Measurements from ENCODE around the gene DGKD.
"Not testable (repeated sequence)": the region's sequence is repeated elsewhere in the genome, so short reads cannot be mapped to it uniquely, and the experiment has no call there.

The DGKD gene

DNA sequence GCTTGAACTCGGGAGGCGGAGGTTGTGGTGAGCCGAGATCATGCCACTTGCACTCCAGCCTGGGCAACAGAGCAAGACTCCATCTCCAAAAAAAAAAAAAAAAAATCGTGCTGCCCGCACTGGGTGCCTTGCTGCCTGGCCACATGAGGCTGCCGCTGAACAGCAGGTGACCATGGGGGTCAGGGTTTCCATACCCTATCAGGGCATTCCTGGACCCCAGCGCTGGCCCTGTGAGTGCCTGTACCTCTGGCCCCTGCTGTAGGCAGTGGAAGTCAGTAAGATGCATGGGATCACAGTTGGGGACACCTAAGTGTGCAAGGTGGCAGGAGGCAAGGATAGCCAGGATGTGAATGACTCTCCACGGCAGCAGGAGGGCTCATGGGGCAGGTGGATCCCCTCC, 27.8 kb upstream of the DGKD start:
- no peak for DNase-seq (ENCODE audit: low read depth)
- no peak for TF ChIP-seq CTCF (IDR thresholded peaks at IDR 0.05; ENCODE audit: insufficient read depth, low read depth, low read length, missing control alignments)
- H3K4me3 ChIP-seq (ENCODE audit: low read depth, low read length), result no peak overlapping the region

- no peak for DNase-seq (ENCODE audit: low read depth)
- TF ChIP-seq CTCF (IDR thresholded peaks at IDR 0.05; ENCODE audit: insufficient read depth, low read depth, low read length, missing control alignments), result no peak
- H3K4me3 ChIP-seq (ENCODE audit: low read depth, low read length), result no peak overlapping the region
Measured at GRCh38 chr2:233328922-233329321, 25.4 kb upstream of the DGKD start.

DNA sequence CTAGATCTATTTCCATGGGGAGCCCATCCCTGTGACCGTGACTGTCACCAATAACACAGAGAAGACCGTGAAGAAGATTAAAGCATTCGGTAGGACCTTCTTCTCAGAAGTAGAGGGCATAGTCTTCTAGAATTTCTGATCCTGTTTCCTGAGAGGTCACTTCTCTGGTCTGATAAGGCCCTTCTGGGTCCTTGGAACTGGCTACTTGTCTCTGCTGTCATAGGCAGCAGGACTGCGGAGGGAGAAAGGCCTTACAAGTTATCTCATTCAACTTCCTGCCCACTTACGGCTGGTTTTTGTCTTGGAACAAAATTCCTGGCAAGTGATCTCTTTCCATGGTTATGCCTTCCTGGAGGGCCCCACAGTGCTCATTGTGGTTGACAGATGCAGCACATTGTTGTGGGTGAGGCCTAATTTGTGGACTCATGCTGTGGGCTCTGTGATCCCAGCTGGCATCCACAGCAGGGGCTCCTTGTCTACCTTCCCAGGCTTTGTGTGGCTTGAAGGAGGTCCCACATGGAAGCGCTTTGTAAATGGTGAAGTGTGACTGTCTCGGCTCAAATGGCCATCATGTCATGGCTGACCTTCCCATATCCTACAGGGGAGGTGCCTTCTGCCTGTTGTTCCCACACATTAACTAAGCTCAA, 24.7 kb upstream of the DGKD start:
- no peak for DNase-seq (ENCODE audit: low read depth)
- no peak for TF ChIP-seq CTCF (IDR thresholded peaks at IDR 0.05; ENCODE audit: insufficient read depth, low read depth, low read length, missing control alignments)
- H3K4me3 ChIP-seq (ENCODE audit: low read depth, low read length), result no peak overlapping the region

DNA sequence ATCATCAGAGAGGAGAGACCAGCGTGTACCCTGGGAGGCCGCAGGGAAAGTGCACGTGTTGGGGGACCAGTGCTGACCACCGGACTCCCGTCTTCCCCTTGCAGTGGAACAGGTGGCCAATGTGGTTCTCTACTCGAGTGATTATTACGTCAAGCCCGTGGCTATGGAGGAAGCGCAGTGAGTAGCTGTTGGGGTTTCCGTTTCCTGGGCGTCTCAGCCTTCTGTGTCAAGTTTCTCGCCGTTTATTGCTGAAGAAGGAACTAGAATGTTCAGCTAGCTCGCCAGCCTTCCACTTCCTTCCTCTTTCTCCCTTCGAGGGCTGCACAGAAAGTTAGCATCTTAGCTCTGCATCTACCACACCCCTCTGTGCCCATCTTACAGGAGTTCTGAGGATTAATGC, 22.8 kb upstream of the DGKD start:
- no peak overlapping the region for H3K4me3 ChIP-seq (ENCODE audit: low read depth, low read length)
- no peak for TF ChIP-seq CTCF (IDR thresholded peaks at IDR 0.05; ENCODE audit: insufficient read depth, low read depth, low read length, missing control alignments)
- peak; percentile 90 for DNase-seq (ENCODE audit: low read depth)

DNA sequence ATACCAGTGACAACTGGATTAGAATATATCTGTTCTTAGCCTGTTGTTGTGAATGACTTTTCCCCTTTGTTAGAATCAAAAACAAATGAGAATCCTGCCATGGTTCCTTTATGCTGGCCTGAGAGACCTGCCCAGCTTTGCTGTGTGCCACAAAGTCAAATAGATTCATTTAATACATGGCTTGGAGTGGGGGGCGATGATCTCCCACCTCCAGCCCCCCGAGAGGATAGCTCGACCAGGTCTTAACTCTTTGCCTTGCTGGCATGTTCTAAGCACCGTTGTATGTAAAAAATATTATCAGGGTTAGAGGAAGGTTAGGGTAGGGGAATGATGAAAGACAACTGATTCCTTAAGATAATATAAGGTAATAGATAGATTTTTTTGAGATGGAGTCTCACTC, 22.2 kb upstream of the DGKD start:
- no peak for DNase-seq (ENCODE audit: low read depth)
- TF ChIP-seq CTCF (IDR thresholded peaks at IDR 0.05; ENCODE audit: insufficient read depth, low read depth, low read length, missing control alignments), result no peak
- H3K4me3 ChIP-seq (ENCODE audit: low read depth, low read length), result no peak overlapping the region

DNA sequence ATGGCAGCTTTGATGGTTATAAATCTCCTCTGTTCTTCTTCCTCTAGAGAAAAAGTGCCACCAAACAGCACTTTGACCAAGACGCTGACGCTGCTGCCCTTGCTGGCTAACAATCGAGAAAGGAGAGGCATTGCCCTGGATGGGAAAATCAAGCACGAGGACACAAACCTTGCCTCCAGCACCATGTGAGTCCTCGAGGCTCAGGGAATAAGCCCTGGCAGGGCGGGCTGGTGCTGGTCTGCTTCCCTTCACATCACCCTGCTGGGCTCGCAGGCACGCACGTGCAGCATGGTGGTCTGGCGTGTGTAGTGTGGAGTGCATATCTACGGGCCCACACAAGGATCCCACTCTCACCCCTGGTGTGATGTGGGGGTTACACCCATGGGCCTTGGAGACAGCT, 19.4 kb upstream of the DGKD start:
- no peak overlapping the region for H3K4me3 ChIP-seq (ENCODE audit: low read depth, low read length)
- DNase-seq (ENCODE audit: low read depth), result no peak
- TF ChIP-seq CTCF (IDR thresholded peaks at IDR 0.05; ENCODE audit: insufficient read depth, low read depth, low read length, missing control alignments), result no peak

DNA sequence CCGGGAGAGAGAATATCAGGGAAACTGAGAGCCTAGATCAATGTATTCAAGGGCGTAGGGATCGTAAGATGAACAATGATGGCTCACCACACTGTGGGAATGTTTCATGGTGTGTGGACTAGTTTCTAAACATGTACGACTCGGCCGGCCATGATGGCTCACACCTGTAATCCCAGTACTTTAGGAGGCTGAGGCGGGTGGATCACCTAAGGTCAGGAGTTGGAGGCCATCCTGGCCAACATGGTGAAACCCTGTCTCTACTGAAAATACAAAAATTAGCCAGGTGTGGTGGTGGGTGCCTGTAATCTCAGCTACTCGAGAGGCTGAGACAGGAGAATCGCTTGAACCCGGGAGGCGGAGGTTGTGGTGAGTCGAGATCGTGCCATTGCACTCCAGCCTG, 18.2 kb upstream of the DGKD start:
- not testable (repeated sequence) for H3K4me3 ChIP-seq (ENCODE audit: low read depth, low read length); DNase-seq (ENCODE audit: low read depth)
